Neural progenitor cell (in vitro differentiated cells): Measurements from ENCODE around the gene DENND2D.

ENCODE experiments used
- CTCF ChIP-seq: fragments of 200-600 bp; sonication (generic); IDR thresholded peaks from 2 replicates; pipeline ENCODE4 v1.5.1; 2017; ENCODE audit warnings: antibody characterized with exemption, mild to moderate bottlenecking
- EZH2 ChIP-seq: fragments of 200-600 bp; sonication (generic); IDR thresholded peaks from 2 replicates; pipeline ENCODE4 v1.6.1; 2017; ENCODE audit warnings: antibody characterized with exemption, mild to moderate bottlenecking, moderate library complexity
- EZH2phosphoT487 ChIP-seq: fragments of 200-600 bp; sonication (generic); IDR thresholded peaks from 2 replicates; pipeline ENCODE4 v1.6.1; 2017; ENCODE audit warnings: antibody characterized with exemption

- TF ChIP-seq CTCF (no peak), EZH2 (no peak), EZH2phosphoT487 (no peak)
Observed at GRCh38 chr1:111221633-111222291, 21.3 kb upstream of the DENND2D start.
